Measurements from ENCODE around the gene DGKE. TPM values are rescaled to one million over a fixed set of nuclear protein-coding genes. Genes with fewer than 3 reads are reported as not detected.

Gene DGKE
- total RNA-seq, 2 donors from 2014 or later = 44.1 to 49.9 TPM

DNA sequence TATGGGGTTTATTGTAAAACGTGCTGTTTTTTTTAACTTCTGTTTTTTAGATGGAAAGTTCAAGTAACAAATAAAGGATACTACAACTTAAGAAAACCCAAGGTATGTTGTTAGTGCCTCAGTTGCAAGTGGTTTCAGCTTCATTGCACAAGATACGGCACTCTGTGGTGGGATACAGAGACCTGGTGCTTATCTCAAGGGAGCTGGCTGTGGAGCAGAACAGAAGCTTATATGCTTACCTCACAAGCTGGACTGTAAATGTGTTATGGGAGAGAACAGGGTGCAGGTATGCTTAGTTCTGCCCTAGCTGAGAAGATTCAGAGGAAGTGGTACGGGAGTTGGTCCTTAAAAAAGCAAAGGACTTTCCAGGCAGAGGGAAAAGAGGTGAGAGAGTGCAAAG lies 15.2 kb downstream of the DGKE start:
- Mint-ChIP-seq H3K9me3 (no peaks in the 10 kb centered on the region), H3K4me3 (no peak overlapping the region), H3K36me3 (ENCODE audit: low read depth) (peaks cover 96% of the 10 kb centered on the region), H3K27me3 (no peaks in the 10 kb centered on the region), H3K27ac (peak overlapping the region; percentile 2), H3K4me1 (peaks cover 3% of the 10 kb centered on the region)
- ATAC-seq (replicated peaks) = no peak

- no peak for ATAC-seq (replicated peaks)
- Mint-ChIP-seq H3K9me3 (no peaks in the 10 kb centered on the region), H3K4me1 (peaks cover 3% of the 10 kb centered on the region), H3K4me3 (no peak overlapping the region), H3K36me3 (ENCODE audit: low read depth) (peaks cover 96% of the 10 kb centered on the region), H3K27me3 (no peaks in the 10 kb centered on the region), H3K27ac (peak overlapping the region; percentile 44)
Measured at GRCh38 chr17:56850591-56850990, 16.6 kb downstream of the DGKE start.

DNA sequence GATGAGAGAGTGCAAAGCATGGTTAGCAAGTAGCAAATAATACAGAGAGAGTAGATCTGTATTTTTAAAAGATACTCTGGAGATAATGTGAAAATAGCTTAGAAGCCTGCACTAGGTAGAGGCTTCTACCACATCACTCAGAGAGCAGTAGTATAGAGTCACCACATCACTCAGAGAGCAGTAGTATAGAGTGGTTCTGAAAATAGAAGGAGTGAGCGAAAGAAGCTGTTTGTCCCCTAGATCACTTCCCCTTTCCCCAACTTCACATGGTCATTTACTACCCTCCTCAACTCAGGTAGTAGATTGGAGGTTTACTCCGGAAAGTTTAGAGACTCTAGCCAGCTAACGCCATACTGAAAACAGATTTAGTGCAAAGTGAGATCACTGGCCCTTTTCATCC lies 17.1 kb downstream of the DGKE start:
- H3K36me3 Mint-ChIP-seq (ENCODE audit: low read depth) = peaks cover 98% of the 10 kb centered on the region
- no peak for ATAC-seq (replicated peaks)
- H3K4me3 Mint-ChIP-seq = no peak overlapping the region
- H3K27me3 Mint-ChIP-seq = no peaks in the 10 kb centered on the region
- no peaks in the 10 kb centered on the region for H3K9me3 Mint-ChIP-seq
- peaks cover 3% of the 10 kb centered on the region for H3K4me1 Mint-ChIP-seq
- peak overlapping the region; percentile 44 for H3K27ac Mint-ChIP-seq

- ATAC-seq (replicated peaks) = no peak
- Mint-ChIP-seq H3K36me3 (ENCODE audit: low read depth) (peaks cover 90% of the 10 kb centered on the region), H3K9me3 (no peaks in the 10 kb centered on the region), H3K27ac (peak overlapping the region; percentile 51), H3K27me3 (no peaks in the 10 kb centered on the region), H3K4me1 (no peaks in the 10 kb centered on the region), H3K4me3 (no peak overlapping the region)
Measured at GRCh38 chr17:56861899-56862298, 27.9 kb downstream of the DGKE start.

DNA sequence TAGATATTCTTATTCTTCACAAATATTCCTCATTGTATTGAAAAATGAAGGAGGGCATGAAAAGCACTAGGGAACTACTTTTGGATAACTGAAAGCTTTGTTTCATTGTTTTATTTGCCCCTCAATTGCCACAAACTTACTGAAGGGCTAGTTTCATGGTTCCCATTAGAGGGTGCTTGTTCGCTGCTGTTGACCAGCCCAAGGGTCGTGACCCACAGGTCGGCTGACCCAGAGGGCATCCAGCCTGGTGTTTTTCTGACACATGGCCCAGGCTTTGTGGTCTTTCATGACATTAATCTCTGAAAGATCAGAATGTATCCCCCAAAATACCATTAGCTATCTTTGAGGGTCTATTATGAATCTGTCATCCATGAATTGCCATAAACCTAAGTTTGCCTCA lies 30.0 kb downstream of the DGKE start:
- Mint-ChIP-seq H3K4me1 (peaks cover 4% of the 10 kb centered on the region), H3K9me3 (no peaks in the 10 kb centered on the region), H3K4me3 (no peak overlapping the region), H3K27me3 (no peaks in the 10 kb centered on the region), H3K27ac (no peak overlapping the region), H3K36me3 (ENCODE audit: low read depth) (peaks cover 90% of the 10 kb centered on the region)
- ATAC-seq (replicated peaks) = no peak

GRCh38 chr17:56866076-56866475 lies 32.1 kb downstream of the DGKE start:
- ATAC-seq (replicated peaks) = no peak
- Mint-ChIP-seq H3K27ac (peak overlapping the region; percentile 48), H3K4me1 (peaks cover 9% of the 10 kb centered on the region), H3K9me3 (no peaks in the 10 kb centered on the region), H3K36me3 (ENCODE audit: low read depth) (peaks cover 87% of the 10 kb centered on the region), H3K27me3 (no peaks in the 10 kb centered on the region), H3K4me3 (no peak overlapping the region)

DNA sequence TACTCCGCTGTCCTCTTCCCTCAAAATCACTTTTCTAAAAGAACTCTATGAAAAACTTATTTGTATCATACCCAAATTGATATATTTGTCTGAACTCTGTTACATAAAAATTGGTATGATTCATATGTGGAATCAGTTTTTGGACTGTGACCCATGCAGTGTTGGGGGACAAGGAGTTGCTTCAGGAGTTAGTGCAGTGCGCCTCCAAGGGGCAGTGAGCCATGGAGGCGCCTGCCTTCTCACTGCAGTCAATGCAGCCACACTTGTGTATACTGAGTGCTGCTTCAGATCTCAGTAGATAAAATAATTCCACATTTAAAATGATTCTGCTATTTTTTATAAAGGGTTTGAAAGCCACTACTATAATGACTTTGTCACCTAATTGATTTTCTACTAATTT lies 32.5 kb downstream of the DGKE start:
- ATAC-seq (replicated peaks) = no peak

GRCh38 chr17:56867948-56868376 lies 34.0 kb downstream of the DGKE start:
- Mint-ChIP-seq H3K27me3 (no peaks in the 10 kb centered on the region), H3K4me3 (peak overlapping the region; percentile 66), H3K27ac (peak overlapping the region; percentile 98), H3K4me1 (peaks cover 9% of the 10 kb centered on the region), H3K36me3 (ENCODE audit: low read depth) (peaks cover 68% of the 10 kb centered on the region), H3K9me3 (no peaks in the 10 kb centered on the region)
- no peak for ATAC-seq (replicated peaks)

More for the DNA sequence above, 32.5 kb downstream of the DGKE start:
- Mint-ChIP-seq H3K27ac (peak overlapping the region; percentile 48), H3K27me3 (no peaks in the 10 kb centered on the region), H3K4me3 (no peak overlapping the region), H3K36me3 (ENCODE audit: low read depth) (peaks cover 83% of the 10 kb centered on the region), H3K9me3 (no peaks in the 10 kb centered on the region), H3K4me1 (peaks cover 9% of the 10 kb centered on the region)

GRCh38 chr17:56868716-56869115 lies 34.8 kb downstream of the DGKE start:
- H3K9me3 Mint-ChIP-seq = no peaks in the 10 kb centered on the region
- H3K36me3 Mint-ChIP-seq (ENCODE audit: low read depth) = peaks cover 61% of the 10 kb centered on the region
- no peak for ATAC-seq (replicated peaks)
- H3K27me3 Mint-ChIP-seq = no peaks in the 10 kb centered on the region
- peaks cover 9% of the 10 kb centered on the region for H3K4me1 Mint-ChIP-seq
- peak overlapping the region; percentile 66 for H3K4me3 Mint-ChIP-seq
- peak overlapping the region; percentile 98 for H3K27ac Mint-ChIP-seq

DNA sequence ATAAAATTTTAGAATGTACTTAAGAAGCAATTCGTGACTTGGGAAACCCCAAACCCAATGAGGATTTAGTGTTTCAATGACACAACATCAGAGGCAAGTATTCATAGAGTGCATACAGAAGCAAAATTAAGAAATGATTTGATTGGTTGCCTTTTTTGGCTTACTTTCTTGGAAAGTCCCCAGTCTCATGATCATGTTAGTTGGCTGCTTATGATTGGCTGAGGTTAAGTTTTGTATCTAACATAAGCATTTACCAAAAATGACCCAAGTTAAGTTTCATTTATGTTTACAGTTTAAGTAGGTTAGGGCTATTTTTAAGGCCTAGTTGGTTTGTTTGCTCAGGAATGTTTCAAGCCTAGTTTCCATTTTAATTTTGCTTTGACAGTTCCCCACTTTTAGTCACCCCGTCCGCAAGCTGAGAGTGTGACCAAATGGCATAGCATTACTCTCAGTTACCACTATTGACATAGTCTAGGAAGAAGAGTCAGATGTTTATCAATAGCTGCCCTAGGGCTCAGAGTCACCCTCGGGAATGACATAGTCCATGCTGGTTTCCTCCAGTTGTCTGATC lies 36.2 kb downstream of the DGKE start:
- peak; percentile 90 for ATAC-seq (replicated peaks)
- Mint-ChIP-seq H3K4me3 (peak overlapping the region; percentile 66), H3K36me3 (ENCODE audit: low read depth) (peaks cover 47% of the 10 kb centered on the region), H3K27me3 (no peaks in the 10 kb centered on the region), H3K4me1 (peaks cover 9% of the 10 kb centered on the region), H3K27ac (peak overlapping the region; percentile 98), H3K9me3 (no peaks in the 10 kb centered on the region)

DNA sequence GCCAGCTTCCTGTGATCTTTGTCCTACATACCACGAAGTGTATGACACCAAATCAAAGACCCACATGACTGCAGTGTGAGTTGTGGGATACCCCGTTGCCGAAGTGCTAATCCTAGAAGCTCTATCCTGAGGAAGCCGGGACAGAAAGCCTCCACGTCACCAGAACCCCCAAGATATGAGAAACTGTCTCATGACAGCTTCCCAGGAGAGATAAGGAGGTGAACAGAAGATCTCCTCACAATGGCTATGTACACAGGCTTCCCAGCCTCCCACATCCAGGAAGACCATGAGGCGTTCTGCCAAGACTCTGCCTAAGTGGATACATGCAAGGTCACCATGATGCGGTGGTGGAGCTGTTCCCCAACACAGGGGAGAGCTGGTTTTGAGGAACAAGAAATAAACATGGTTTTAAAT lies 42.8 kb downstream of the DGKE start:
- no peak overlapping the region for H3K4me3 Mint-ChIP-seq
- no peaks in the 10 kb centered on the region for H3K4me1 Mint-ChIP-seq
- no peaks in the 10 kb centered on the region for H3K36me3 Mint-ChIP-seq (ENCODE audit: low read depth)
- no peak overlapping the region for H3K27ac Mint-ChIP-seq
- no peak for ATAC-seq (replicated peaks)
- no peaks in the 10 kb centered on the region for H3K9me3 Mint-ChIP-seq
- no peaks in the 10 kb centered on the region for H3K27me3 Mint-ChIP-seq

- H3K9me3 Mint-ChIP-seq = no peaks in the 10 kb centered on the region
- no peak for ATAC-seq (replicated peaks)
- no peak overlapping the region for H3K4me3 Mint-ChIP-seq
- H3K27me3 Mint-ChIP-seq = no peaks in the 10 kb centered on the region
- H3K27ac Mint-ChIP-seq = no peak overlapping the region
- no peaks in the 10 kb centered on the region for H3K36me3 Mint-ChIP-seq (ENCODE audit: low read depth)
- no peaks in the 10 kb centered on the region for H3K4me1 Mint-ChIP-seq
Measured at GRCh38 chr17:56879280-56879679, 45.3 kb downstream of the DGKE start.

DNA sequence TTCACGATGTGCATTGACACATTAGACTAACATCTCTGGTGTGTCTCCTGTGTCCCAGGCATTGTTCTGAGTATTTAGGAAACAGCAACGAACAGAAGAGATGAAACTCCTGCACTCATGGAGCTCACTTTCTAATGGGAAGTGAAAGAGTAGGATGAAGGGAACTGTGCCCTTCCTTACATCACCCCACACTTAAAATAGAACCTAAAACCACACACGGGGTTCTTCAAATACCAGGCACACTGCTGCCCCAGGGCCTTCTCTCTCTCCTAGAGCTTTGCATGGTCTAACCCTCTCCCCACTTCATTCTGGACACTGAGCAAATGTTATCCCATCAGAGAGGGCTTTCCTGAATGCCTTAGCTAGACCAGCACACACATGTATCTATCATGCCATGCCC lies 46.2 kb downstream of the DGKE start:
- no peak for ATAC-seq (replicated peaks)
- Mint-ChIP-seq H3K4me1 (peaks cover 4% of the 10 kb centered on the region), H3K4me3 (no peak overlapping the region), H3K27me3 (no peaks in the 10 kb centered on the region), H3K36me3 (ENCODE audit: low read depth) (no peaks in the 10 kb centered on the region), H3K27ac (peak overlapping the region; percentile 28), H3K9me3 (no peaks in the 10 kb centered on the region)

- ATAC-seq (replicated peaks) = no peak
- H3K9me3 Mint-ChIP-seq = no peaks in the 10 kb centered on the region
- no peak overlapping the region for H3K27ac Mint-ChIP-seq
- H3K4me3 Mint-ChIP-seq = no peak overlapping the region
- H3K4me1 Mint-ChIP-seq = peaks cover 7% of the 10 kb centered on the region
- no peaks in the 10 kb centered on the region for H3K27me3 Mint-ChIP-seq
- peaks cover under 1% of the 10 kb centered on the region for H3K36me3 Mint-ChIP-seq (ENCODE audit: low read depth)
Measured at GRCh38 chr17:56880571-56880970, 46.6 kb downstream of the DGKE start.

GRCh38 chr17:56881685-56882295 lies 47.8 kb downstream of the DGKE start:
- peaks cover 13% of the 10 kb centered on the region for H3K36me3 Mint-ChIP-seq (ENCODE audit: low read depth)
- no peak overlapping the region for H3K4me3 Mint-ChIP-seq
- no peaks in the 10 kb centered on the region for H3K27me3 Mint-ChIP-seq
- ATAC-seq (replicated peaks) = no peak
- no peak overlapping the region for H3K27ac Mint-ChIP-seq
- H3K9me3 Mint-ChIP-seq = no peaks in the 10 kb centered on the region
- peaks cover 12% of the 10 kb centered on the region for H3K4me1 Mint-ChIP-seq

All from activated T-helper 17 cell treated with anti-CD3 and anti-CD28 coated beads, Interleukin-2, amount 50 U/mL, for 72 hours (primary cell).